ENCODE data around the gene KRTAP4-12.

DNA sequence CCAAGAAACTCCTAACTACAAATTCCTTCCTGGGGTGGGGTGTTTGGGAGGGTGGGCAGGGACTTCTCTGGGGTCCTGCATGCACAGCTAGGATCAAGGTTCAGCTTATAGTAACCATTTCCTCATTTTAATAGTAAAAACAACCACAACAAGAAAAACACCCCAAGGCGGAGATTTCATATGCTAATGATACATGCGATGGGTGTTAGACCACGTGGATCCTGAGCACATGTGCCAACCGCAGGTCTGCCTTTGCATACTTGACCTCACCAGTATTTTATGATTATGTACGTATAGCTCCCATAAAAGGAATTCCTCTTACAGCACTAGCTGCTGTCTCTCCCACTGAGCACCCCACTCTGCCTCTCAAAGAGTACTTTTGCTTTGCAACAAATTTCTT lies 7.7 kb downstream of the KRTAP4-12 start:
- TF ChIP-seq, protein P1, sequence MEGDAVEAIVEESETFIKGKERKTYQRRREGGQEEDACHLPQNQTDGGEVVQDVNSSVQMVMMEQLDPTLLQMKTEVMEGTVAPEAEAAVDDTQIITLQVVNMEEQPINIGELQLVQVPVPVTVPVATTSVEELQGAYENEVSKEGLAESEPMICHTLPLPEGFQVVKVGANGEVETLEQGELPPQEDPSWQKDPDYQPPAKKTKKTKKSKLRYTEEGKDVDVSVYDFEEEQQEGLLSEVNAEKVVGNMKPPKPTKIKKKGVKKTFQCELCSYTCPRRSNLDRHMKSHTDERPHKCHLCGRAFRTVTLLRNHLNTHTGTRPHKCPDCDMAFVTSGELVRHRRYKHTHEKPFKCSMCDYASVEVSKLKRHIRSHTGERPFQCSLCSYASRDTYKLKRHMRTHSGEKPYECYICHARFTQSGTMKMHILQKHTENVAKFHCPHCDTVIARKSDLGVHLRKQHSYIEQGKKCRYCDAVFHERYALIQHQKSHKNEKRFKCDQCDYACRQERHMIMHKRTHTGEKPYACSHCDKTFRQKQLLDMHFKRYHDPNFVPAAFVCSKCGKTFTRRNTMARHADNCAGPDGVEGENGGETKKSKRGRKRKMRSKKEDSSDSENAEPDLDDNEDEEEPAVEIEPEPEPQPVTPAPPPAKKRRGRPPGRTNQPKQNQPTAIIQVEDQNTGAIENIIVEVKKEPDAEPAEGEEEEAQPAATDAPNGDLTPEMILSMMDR (IDR thresholded peaks at IDR 0.05; ENCODE audit: poor library complexity) = no peak
- TF ChIP-seq EZH2phosphoT487 (IDR thresholded peaks at IDR 0.05; ENCODE audit: low read depth, severe bottlenecking, unreplicated experiment) (no peak), EZH2 (IDR thresholded peaks at IDR 0.05; ENCODE audit: borderline replicate concordance) (no peak)
